Neural progenitor cell (in vitro differentiated cells): ENCODE results near the gene NHP2.

Experiments used
- EZH2 ChIP-seq: fragments of 200-600 bp; sonication (generic); IDR thresholded peaks from 2 replicates; pipeline ENCODE4 v1.6.1; 2017; ENCODE audit warnings: antibody characterized with exemption, mild to moderate bottlenecking, moderate library complexity
- TF ChIP-seq, protein P1 (sequence below): fragments of 200-600 bp; sonication (generic); IDR thresholded peaks from 2 replicates; pipeline ENCODE4 v1.5.1; 2017; ENCODE audit warnings: antibody characterized with exemption, mild to moderate bottlenecking

DNA sequence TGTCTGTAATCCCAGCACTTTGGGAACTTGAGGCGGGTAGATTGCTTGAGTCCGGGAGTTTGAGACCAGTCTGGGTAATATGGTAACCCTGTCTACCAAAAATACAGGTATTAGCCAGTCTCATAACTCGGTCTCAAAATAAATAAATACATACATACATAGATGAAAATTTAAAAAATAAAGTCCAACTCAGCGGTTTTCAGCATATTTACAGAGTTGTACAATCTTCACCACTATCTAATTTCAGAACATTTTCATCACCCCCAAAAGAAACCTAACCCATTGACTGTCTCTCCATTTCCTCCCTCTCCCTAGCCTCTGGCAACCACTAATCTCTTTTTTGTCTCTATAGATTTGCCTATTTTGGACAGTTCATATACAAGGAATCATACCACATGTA lies 12.1 kb downstream of the NHP2 start:
- TF ChIP-seq EZH2, result no peak
- TF ChIP-seq, protein P1, sequence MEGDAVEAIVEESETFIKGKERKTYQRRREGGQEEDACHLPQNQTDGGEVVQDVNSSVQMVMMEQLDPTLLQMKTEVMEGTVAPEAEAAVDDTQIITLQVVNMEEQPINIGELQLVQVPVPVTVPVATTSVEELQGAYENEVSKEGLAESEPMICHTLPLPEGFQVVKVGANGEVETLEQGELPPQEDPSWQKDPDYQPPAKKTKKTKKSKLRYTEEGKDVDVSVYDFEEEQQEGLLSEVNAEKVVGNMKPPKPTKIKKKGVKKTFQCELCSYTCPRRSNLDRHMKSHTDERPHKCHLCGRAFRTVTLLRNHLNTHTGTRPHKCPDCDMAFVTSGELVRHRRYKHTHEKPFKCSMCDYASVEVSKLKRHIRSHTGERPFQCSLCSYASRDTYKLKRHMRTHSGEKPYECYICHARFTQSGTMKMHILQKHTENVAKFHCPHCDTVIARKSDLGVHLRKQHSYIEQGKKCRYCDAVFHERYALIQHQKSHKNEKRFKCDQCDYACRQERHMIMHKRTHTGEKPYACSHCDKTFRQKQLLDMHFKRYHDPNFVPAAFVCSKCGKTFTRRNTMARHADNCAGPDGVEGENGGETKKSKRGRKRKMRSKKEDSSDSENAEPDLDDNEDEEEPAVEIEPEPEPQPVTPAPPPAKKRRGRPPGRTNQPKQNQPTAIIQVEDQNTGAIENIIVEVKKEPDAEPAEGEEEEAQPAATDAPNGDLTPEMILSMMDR, result no peak
